Lower leg skin (tissue), 3 donors: ENCODE measurements around the gene RUFY3.

Experiments used
- CTCF ChIP-seq, 3 donors: fragments of 450-650 bp; IDR thresholded peaks; one replicate each; pipeline ENCODE4 v1.5.1; 2016; ENCODE audit warnings: antibody characterized with exemption in 3 of 3, mild to moderate bottlenecking in 3 of 3, moderate library complexity in 2 of 3
- POLR2A ChIP-seq, 2 donors: fragments of 450-650 bp; IDR thresholded peaks; one replicate each; pipeline ENCODE4 v1.6.1; 2016 to 2017; ENCODE audit warnings: antibody characterized with exemption in 2 of 2, mild to moderate bottlenecking in 1 of 2, moderate library complexity in 1 of 2

- TF ChIP-seq CTCF (IDR thresholded peaks at IDR 0.05) (no peak), POLR2A (IDR thresholded peaks at IDR 0.05) (no peak)
Observed at GRCh38 chr4:70722199-70722791, 531 bp downstream of the RUFY3 start.
